ENCODE data around the gene FAM193A. TPM values are rescaled to one million over a fixed set of nuclear protein-coding genes. Genes with fewer than 3 reads are reported as not detected.
"Not testable (repeated sequence)": the region's sequence is repeated elsewhere in the genome, so short reads cannot be mapped to it uniquely, and the experiment has no call there.

Gene FAM193A
- total RNA-seq, 1 donor from 2014 or later, result 36.2 TPM

DNA sequence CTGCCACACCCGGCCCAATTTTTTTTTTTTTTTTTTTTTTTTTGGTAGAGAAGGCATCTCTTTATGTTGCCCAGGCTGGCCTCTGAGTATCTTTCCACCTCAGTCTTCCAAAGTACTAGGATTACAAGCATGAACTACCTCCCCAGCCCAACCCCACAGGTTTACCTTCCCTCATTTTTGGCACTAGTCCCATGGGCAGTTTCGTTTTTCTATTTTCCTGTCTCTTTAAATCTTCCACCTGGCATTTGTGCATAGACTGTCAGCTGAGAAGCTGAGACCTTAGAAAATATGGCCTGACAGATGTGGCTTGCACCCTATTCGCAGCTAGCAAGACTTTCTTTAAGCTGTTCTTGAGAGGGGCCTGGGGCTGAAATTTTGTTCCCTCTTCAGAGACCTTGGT, 191.8 kb downstream of the FAM193A start:
- DNase-seq (ENCODE audit: low spot score), result no peak

DNA sequence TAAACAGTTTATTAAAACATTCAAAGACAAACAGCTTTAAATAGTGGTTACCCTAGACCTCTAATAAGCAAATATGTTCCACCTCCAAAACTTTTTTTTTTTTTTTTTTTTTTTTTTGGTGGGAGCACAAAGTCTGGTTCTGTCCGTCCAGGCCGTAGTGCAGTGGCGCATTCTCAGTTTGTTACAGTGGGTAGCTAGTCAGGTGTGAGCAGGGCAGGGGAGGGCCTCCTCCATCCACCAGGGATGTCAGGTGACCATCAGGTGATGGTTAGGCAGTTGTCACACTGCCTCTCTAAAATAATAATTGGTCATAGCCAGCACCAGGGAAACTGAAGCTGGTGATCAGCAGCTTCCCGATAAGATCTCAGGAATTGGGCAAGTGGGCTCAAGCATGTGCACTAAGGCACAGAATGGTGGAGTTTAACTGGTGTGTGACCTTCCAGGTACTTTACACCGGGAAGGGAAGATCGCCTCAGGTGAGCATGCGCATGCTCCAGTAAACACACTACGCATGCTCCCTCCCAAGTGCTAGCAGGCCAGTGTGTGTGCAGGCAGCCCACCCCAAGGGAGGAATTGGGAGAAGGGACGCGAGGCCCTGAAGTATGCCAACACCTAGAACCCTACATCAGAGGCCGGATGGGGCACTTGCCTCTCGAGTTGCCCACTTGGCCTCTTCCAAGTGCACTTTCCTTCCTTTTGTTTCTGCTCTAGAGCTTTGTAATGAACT, 192.5 kb downstream of the FAM193A start:
- no peak for DNase-seq (ENCODE audit: low spot score)

DNA sequence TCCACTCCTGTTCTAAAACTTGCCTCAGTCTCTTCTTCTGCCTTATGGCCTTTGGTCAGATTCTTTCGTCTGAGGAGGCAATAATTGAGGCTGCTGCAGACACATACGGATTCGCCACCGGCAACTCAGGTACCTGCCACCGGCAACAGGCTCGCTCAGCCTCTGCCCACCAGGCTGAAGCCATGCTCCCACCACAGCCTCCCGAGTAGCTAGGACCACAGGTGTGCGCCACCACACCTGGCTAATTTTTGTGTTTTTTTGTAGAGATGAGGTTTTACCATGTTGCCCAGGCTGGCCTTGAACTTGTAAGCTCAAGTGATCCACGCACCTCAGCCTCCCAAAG, 193.1 kb downstream of the FAM193A start:
- DNase-seq (ENCODE audit: low spot score), result no peak

DNA sequence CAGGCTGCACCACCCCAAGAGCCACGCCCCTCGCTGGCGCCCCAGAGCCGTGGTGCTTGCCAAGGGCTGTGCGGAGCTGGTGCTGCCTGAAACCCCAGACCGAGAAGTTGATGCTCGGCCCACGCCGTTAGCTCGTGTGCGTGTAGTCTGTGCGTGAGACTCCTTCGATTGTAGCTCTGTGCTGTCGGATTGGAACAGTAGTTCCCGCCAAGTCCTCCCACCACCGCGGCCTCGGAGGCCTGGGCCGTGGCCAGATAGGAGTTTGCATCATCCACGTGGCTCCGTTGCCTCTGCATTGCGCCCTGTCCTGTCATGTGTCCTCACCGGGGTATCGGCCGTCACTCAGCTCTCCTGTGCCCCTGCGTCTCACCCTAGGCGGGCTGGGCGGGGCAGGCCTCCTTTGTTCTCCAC, 195.5 kb downstream of the FAM193A start:
- DNase-seq (ENCODE audit: low spot score), result no peak

DNA sequence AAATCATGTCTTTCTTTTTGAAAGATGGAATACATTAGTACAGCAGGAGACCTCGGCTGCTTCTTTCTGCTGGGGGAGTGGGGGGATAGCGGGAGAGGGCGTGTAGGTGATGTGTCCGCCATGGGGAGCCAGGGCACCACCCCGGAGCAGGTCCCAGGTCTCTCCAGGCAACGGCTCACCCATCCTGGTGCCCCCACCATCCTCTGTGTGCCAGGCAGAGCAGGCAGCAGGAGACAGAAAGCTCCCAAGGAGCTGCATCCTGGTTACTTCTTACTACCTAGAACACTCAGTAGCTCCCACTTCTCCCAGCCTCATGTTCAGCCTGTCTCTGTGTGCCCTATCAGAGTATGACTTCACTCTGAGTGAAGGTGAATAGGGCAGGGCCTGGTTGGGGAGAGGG, 196.1 kb downstream of the FAM193A start:
- no peak for DNase-seq (ENCODE audit: low spot score)

DNA sequence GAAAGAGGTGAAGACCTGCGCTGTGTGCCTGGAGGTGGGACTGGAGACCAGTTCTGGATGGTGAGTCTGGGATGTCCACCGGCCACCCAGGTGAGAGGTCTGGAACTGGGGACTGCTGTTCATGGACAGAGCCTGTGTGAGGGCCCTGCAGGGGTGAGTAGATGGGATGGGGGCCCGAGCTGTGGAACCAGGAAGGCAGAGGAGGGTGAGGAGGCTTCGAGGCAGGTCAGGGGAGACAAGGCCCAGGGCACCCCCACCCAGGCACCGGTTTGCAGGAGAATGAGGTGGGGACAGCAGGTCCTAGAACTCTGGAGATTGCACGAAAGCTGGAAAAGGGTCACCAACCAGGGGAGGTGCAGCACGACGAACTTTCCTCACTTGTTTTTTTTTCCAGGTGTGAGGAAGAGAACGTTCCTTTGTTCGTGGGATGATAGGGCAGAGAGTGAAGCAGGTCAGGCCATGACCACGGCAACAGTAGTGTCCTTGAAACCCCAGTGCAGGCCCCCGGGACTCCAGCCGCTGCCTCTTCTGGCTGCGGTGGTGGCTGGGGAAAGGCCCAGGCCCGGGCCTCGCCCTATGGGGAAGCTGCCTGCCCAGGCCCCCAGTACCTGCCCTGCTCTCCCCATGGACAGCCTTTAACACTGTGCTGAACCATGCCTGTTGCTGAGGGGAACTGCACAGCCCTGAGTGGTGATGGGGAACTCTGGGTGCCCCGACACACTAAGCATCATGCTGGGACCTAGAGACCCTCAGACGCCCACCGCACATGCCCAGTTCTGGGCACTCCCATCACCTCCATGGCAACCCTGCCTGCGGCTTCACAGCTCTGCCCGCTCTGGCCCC, 196.8 kb downstream of the FAM193A start:
- DNase-seq (ENCODE audit: low spot score), result no peak

DNA sequence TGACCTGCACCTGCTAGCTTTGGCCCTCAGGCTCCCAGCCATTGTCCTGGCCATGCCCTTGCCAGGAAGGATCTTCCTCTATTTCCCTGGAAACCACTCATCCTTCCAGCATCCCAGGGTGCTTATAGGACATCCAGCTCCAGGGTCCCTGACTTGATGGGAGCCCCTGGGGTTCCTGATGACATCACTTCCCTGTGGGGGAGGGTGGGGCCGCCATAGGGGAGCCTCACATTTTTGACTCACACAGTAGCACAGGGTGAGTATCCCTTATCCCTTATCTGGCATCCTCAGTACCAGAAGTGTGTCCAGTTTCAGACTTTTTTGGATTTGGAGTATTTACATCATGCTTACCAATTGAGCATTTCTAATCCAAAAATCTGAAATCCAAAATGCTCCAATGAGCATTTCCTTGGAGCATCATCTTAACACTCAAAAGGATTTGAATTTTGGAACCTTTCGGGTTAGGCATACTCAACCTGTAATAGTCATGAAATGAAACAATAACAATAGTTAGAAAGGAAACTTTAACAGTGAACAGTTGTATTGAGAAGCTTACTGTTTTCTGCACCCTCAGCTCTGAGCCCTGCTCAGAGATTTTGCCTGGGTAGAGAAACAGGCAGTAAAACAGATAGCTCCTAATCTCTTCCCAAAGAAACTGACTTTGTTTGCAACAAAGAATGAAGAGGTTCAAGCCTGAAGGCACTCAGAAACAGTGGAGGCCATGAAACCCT, 197.6 kb downstream of the FAM193A start:
- no peak for DNase-seq (ENCODE audit: low spot score)

DNA sequence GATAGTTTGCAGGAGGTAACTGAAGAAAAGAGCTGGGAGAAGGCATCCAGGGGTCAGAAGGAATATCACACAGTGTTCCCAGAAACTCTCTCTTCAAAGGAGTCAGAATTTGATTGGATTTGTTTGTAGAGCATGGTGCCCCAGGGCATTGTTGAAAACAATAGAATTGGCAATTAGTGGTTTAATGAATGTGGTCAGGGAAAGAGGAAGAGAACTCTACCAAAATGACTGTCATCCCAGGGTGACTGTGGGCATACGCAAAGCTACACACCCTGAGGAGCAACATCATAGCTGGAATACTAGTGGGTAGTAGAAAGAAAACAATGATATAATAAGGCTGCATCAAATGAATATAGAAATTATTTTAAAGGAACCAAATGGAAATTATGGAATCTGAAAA, 198.2 kb downstream of the FAM193A start:
- no peak for DNase-seq (ENCODE audit: low spot score)

DNA sequence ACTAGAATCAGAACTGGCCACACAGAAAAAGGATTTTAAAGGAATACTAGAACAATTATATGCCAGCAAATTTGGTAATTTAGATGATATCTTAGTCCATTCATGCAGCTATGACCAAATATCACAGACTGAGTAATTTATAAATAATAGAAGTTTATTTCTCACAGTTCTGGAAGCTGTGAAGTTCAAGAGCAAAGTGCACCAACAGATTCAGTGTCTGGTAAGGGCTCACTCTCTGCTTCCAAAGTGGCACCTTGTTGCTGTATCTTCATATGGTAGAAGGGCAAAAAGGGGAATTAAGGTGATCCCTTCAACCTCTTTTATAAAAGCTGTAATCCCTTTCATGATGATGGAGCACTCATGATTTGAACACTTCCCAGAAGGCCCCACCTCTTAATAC, 199.4 kb downstream of the FAM193A start:
- no peak for DNase-seq (ENCODE audit: low spot score)

DNA sequence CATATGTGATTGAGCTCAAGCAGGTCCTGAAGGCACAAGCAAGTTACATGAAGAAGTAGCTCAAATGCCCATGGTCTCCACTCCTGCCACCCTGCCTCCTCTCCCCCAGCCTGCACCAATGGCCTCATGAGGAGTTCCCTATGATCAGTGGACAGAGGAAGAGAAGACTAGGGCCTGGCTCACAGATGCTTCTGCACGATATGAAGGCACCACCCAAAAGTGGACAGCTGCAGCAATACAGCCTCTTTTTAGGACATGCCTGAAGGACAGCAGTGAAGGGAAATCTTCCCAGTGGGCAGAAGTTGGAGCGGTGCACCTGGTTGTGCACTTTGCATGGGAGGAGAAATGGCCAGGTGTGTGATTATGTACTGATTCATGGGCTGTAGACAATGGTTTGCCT, 201.8 kb downstream of the FAM193A start:
- DNase-seq (ENCODE audit: low spot score), result not testable (repeated sequence)

DNA sequence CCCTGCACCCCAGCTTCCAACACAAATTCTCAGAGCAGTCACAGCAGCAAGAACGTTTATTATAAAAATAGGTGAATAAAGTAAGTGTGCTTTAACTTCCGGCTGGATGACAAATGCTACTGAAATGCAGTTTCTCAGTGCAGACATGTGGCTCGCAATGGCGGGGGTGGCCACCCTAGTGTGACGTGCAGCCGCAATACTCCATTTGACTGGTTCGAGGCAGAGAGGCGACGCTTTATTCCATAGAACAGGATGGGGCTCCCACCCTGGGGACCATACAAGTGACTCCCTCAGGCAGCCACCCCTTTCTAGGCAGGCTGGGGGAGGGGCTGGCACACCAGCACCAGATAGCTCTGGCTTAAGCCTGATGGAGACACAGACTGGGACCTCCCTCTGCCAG, 205.2 kb downstream of the FAM193A start:
- DNase-seq (ENCODE audit: low spot score), result no peak

DNA sequence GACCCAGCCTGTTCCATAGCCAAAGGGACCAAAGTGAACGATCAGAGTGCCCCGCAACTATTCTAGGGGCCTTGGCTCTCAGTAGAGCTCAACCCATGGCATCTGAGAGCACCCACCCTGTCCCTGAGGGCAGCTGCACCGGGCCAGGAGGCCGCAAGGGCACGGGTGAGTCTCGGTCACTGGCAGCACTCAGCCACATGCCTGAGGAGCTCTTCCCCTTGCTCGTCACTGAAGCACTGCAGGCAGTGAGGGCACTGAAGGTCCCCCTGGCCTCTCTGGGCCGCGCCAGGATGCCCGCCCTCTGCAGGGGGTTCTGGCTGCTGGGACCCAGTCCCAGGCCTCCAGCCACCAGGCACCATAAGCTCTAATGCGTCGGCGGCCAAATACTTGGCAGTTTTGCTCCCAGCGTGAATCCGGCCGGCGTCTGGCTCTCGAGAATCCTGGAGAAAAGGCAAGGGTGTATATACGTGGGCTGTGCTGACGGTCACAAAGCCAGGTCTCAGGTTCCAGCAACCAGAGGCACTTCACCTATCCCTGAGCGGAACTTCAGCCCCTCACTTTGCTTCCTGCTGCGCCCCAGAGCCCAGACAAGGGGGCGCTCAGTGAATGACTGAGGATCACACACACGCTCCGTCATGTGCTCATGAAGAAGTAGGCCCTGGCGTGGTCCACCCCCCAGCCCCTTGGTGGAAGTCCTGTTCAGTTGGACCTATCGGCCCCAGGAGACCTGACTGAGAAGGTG, 205.8 kb downstream of the FAM193A start:
- DNase-seq (ENCODE audit: low spot score), result no peak

DNA sequence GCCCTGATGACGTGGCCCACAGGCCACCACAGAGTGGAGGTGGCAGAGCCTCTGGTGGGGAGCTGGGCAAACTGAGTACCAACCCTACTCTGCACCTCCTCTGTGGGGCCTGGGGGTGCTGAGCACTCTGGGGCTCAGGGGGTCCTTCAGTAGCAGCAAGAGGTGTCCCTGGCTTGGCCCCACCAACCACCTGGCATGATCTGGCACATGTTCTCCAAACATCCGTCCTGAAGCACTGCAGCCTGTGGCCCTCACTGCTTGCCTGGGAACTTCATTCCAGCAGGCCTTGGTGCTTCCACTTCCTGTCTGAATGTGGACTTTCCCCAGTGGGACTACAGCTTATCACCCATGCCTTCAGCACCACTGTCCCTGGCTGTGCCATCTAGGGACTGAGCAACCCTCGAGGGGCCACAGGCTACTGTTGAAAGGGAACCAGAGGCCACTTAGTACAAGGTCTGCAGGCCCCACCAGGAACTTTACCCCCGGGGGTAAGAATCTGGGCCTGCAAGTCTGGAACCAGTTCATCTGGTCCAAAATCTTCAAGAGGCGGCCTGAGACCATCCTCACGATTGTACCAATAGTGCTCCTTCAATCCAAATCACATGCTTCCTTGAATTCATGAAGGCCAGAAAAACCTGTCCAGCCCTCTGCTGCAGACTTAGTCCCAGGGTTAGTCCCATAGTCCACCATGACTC, 206.5 kb downstream of the FAM193A start:
- DNase-seq (ENCODE audit: low spot score), result no peak

DNA sequence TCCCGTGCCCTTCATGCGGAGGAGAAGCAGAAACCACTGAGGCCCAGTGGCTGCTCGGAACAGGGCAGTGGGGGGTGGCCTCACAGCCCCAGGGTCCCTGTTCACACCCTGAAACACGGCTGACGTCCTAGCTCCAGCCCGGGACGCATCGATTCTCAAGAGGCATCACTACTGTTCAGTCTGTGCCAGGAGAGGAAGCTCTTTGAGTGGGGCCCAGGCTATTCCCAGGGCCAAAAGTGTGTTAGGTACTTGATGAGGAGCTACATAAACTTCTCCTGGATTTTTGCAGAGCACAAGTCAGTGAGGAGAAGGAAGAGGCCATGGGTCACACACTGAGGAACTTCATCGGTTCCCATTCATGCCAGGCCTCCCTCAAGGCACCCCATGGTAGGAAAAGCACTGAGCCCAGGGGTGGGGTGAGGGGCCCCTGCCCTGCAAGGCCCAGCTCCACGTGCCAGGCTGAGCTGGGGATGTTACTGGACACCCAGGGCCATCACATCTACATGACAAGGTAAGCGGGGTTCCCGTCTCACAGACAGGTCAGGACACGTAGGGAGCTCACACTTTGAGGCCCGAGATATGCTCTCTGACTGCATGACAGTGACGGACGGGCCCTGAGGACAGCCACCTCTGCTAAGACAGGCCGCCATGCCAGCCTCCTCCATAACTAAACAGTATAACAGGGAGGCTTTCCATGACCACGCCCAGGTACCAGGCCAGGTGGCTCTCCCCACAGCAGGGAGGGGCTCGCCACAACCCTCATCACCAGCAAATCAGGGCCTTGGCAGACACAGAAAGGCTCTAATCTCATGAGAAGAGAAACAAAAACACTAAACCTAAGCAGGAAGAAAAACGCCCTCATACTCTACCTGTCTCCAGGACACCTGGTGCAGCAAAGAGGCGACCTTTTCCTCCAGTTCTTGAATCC, 207.3 kb downstream of the FAM193A start:
- DNase-seq (ENCODE audit: low spot score), result no peak

DNA sequence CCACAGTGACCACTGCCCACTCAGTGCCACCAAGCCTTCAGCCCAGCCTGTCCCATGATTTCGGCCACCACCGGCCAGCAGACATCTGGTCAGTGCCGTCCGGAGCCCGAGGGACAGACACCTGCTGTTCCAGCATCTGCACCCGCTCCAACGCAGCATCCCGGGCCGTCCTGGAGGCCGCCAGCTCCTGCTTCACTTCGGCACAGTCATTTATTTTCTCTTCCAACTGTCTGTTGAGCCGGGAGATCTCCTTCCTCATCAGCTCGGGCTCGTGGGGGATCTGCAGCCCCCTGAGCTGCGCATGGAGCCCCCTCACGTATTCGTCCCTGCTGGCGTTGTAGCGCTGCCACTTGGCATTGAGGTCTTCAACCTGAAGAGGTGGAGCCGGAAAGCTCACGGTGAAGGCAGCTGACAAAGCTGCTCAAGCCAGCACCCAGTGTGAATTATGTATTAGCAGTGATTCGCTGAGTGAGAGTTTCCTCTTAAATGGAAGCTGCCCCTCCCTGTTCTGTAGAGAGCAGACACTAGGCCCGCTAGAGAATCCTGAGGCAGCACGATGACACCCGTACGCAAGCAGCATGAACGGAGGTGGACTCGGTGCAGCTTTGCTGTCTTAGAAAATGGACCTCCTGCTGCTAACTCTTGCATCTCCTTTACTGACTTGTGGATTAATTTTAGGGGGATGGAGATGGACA, 208.3 kb downstream of the FAM193A start:
- no peak for DNase-seq (ENCODE audit: low spot score)

DNA sequence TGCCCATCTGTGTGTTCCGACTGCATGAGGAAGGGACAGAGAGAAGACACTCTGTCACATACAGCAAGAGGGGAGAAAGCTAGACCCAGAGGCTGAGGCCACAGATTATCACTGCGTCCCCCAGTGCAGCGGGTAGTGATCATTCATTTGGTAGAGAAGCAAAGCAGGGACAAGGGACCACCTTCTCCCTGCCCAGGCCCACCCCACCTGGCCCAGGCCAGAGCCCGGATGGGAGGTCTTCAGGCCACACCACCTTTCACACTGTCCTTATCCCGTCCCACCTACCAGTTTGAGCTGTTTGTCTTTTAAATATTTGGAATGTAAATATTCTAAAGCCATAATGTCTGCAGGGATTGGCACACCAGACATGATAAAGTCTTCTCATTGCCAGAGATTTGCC, 209.1 kb downstream of the FAM193A start:
- DNase-seq (ENCODE audit: low spot score), result no peak

DNA sequence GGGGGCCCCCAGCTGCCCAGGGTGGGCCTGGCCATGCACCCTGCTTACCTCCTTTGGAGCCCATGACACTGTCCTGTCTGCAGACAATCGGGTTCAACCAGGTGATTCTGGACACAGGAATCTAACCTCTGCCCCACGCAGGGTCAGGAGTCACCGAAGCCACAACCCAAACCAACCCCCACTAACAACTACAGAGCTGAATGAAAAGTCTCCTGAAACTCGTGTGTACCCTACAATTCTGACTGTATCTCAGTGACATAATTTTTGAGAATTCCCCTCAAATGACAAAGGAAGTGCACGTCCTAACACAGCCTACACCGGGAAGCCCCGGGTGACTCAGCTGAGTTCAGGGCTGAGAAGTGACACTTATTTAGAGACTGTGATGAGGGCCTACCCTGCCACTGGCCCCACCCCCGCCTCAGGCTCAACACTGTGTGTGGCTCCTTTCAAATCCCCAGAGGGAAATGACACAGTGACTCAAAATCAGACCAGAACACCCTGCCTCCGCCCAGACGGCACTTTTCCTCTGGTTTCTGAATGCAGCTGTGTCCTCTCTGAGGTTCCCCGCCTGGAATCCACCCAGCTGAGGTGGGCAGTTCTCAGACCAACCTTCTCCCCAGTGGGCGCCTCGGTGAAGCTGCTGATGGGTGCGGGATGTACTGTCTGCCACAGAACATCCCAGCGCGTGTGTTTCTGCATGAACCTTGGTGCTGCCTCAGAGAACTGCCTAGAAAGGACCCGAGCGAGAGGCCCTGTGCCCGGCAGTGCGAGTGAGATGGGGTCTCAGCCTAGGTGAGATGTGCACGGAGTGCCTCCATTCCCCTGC, 209.7 kb downstream of the FAM193A start:
- no peak for DNase-seq (ENCODE audit: low spot score)

DNA sequence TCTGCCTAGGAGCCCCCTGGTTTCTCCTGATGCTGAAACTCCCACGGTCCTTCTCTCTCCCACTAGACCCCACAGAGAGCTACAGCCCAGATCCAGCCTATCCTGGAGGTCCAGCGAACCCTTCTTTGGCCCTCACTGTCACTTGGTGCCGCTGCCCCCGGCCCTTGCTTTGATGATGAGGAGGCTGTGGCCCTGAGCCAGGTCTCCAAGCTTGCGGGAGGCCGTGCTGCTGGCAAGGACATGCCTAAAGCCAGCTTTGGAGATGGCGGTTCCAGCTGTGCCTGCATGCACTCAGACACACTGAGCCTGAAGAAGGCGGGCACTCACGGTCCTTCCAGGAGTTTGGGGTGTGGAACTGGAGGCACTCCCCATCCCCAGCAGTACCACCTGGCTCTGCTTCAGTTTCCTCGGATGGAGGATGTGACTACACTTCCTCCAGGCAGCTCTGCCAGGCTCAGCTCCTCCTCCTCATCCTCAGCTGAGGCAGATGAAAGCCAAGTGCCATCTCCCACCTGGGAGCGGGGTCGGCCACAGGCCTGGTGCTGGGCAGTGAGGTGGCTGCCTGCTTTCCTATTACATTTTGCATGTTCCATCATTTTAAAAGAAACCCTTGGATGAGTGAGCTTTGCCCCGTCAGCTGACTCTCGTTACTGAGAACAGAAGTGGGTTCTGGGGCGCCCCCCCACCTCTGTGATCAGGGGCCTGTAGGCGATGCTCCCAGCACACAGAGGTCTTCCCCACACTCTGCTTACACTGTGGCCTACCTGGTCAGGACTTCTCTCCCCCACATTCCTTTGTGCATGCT, 210.6 kb downstream of the FAM193A start:
- no peak for DNase-seq (ENCODE audit: low spot score)

Data from ureter (tissue), 1 donor.